Measurements from ENCODE around the gene RGS13.

DNA sequence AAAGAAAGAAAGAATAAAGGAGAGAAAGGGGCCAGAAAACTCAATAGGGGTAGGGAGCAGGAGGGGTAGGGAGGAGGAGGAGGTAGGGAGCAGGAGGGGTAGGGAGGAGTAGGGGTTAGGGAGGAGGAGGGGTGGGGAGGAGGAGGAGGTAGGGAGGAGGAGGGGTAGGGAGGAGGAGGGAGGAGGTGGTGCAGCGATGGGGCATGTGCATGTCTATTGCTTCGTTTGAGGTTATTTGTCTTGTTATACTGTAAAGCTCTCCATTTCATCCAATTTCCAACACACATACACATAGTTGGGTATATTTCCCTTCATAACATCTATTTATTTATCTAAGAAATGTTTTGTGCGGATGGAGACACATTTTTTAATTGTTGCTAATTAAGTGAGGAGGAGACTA, 40.6 kb upstream of the RGS13 start:
- TF ChIP-seq, protein P1, sequence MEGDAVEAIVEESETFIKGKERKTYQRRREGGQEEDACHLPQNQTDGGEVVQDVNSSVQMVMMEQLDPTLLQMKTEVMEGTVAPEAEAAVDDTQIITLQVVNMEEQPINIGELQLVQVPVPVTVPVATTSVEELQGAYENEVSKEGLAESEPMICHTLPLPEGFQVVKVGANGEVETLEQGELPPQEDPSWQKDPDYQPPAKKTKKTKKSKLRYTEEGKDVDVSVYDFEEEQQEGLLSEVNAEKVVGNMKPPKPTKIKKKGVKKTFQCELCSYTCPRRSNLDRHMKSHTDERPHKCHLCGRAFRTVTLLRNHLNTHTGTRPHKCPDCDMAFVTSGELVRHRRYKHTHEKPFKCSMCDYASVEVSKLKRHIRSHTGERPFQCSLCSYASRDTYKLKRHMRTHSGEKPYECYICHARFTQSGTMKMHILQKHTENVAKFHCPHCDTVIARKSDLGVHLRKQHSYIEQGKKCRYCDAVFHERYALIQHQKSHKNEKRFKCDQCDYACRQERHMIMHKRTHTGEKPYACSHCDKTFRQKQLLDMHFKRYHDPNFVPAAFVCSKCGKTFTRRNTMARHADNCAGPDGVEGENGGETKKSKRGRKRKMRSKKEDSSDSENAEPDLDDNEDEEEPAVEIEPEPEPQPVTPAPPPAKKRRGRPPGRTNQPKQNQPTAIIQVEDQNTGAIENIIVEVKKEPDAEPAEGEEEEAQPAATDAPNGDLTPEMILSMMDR (IDR thresholded peaks at IDR 0.05) = no peak
- no peak for TF ChIP-seq EZH2 (IDR thresholded peaks at IDR 0.05; ENCODE audit: borderline replicate concordance, insufficient read depth, low read depth, low read length, poor library complexity, severe bottlenecking)

All from B cell (primary cell).